NT2/D1 (cell line): Measurements from ENCODE around the gene FAM9A.

Experiments
- DNase-seq: peaks from one replicate; pipeline ENCODE4 v3.0.0-alpha.2; 2011; ENCODE audit warnings: low read depth, low spot score
- H3K27me3 ChIP-seq: 2 replicates; pipeline ENCODE4 v1.6.0; 2011; ENCODE audit warnings: mild to moderate bottlenecking; ENCODE audit not compliant: insufficient read length, insufficient read depth
- H3K36me3 ChIP-seq: 2 replicates; pipeline ENCODE4 v1.6.1; 2011; ENCODE audit warnings: mild to moderate bottlenecking, low read length, mixed read lengths; ENCODE audit not compliant: insufficient read depth, insufficient read length
- H3K4me1 ChIP-seq: 2 replicates; pipeline ENCODE4 v1.5.1; 2011; ENCODE audit not compliant: insufficient read depth, insufficient read length
- H3K4me3 ChIP-seq: 2 replicates; pipeline ENCODE4 v1.5.1; 2011; ENCODE audit warnings: low read depth; ENCODE audit not compliant: insufficient read length
- H3K9ac ChIP-seq: 2 replicates; pipeline ENCODE4 v1.6.0; 2011; ENCODE audit warnings: low read depth; ENCODE audit not compliant: insufficient read length
- H3K9me3 ChIP-seq: 2 replicates; pipeline ENCODE4 v1.5.1; 2011; ENCODE audit warnings: mild to moderate bottlenecking, low read length; ENCODE audit not compliant: insufficient read depth
- SUZ12 ChIP-seq: IDR thresholded peaks from 2 replicates; pipeline ENCODE4 v1.6.1; 2011; ENCODE audit not compliant: insufficient read length, insufficient read depth; ENCODE audit errors: extremely low read depth
- YY1 ChIP-seq: IDR thresholded peaks from 2 replicates; pipeline ENCODE4 v1.6.1; 2011; ENCODE audit not compliant: insufficient read length, insufficient read depth
- ZNF274 ChIP-seq: IDR thresholded peaks from 2 replicates; pipeline ENCODE4 v1.6.1; 2011; ENCODE audit warnings: mild to moderate bottlenecking, low read depth, low read length

The FAM9A gene

GRCh38 chrX:8749697-8750096, 51.5 kb downstream of the FAM9A start:
- H3K36me3 ChIP-seq = no peaks in the 10 kb centered on the region
- peaks cover 6% of the 10 kb centered on the region for H3K27me3 ChIP-seq
- H3K4me3 ChIP-seq = no peak overlapping the region
- no peak for DNase-seq
- TF ChIP-seq SUZ12 (no peak), YY1 (no peak), ZNF274 (no peak)
- H3K4me1 ChIP-seq = no peaks in the 10 kb centered on the region
- H3K9me3 ChIP-seq = no peaks in the 10 kb centered on the region
- no peak overlapping the region for H3K9ac ChIP-seq

DNA sequence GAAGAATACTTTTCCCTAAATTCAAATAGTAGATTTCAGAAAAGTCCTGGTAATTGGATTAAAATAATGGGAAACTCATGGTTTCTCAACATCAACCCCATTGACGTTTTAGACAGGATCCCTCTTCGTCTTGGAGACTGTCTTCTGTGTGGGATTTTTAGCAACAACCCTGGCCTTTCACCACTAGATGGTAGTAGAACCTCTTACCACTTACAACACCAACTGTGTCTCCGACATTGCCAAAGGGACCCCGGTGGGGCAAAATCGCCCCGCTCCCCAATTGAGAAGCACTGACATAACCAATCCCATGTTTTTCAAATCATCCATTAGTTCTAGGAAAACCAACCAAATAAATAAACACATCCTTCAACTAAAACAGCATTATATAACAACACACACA, 52.3 kb downstream of the FAM9A start:
- TF ChIP-seq ZNF274 = no peak
- TF ChIP-seq YY1 = no peak
- TF ChIP-seq SUZ12 = no peak
- Histone ChIP-seq H3K4me3 (no peak overlapping the region), H3K9me3 (no peaks in the 10 kb centered on the region), H3K36me3 (no peaks in the 10 kb centered on the region), H3K4me1 (no peaks in the 10 kb centered on the region), H3K27me3 (peaks cover 6% of the 10 kb centered on the region), H3K9ac (no peak overlapping the region)
- DNase-seq = no peak

DNA sequence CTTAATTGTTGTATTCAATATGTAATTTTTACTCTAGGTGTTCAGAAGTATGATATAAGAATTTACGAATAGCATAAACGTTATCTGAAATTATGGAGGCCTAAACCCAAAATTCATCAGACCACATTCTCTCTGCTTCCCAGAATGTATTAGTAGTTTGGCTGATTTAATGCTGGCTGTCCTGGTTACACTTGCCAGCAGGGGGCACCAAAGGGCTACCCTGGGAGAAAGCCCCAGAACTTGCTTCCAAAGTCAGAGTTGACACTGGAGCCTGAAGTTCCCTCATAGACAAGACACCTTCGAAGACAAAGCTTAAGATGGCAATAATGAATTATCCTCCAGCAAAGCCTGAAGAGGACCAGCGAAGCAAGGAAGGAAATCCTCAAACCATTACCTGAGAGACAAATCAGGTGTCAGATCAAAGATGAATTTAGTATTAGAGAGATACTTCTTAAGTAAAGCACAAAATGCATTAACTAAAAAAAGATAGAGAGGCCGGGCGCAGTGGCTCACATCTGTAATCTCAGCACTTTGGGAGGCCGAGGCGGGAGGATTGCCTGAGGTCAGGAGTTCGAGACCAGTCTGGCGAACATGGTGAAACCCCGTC, 58.0 kb downstream of the FAM9A start:
- Histone ChIP-seq H3K27me3 (no peaks in the 10 kb centered on the region), H3K4me1 (no peaks in the 10 kb centered on the region), H3K9ac (no peak overlapping the region), H3K36me3 (no peaks in the 10 kb centered on the region), H3K9me3 (no peaks in the 10 kb centered on the region), H3K4me3 (no peak overlapping the region)
- TF ChIP-seq ZNF274 = no peak
- TF ChIP-seq YY1 = no peak
- TF ChIP-seq SUZ12 = no peak
- no peak for DNase-seq

GRCh38 chrX:8741981-8742380, 59.2 kb downstream of the FAM9A start:
- Histone ChIP-seq H3K9ac (no peak overlapping the region), H3K4me1 (no peaks in the 10 kb centered on the region), H3K4me3 (no peak overlapping the region), H3K36me3 (no peaks in the 10 kb centered on the region), H3K9me3 (no peaks in the 10 kb centered on the region), H3K27me3 (no peaks in the 10 kb centered on the region)
- TF ChIP-seq SUZ12 = no peak
- no peak for TF ChIP-seq YY1
- no peak for TF ChIP-seq ZNF274
- no peak for DNase-seq
